ENCODE results near the gene NCKAP5. TPM values are rescaled to one million over a fixed set of nuclear protein-coding genes. Genes with fewer than 3 reads are reported as not detected.

Gene NCKAP5
- total RNA-seq, 4 donors from 2014 or later, result 0.03 to 0.55 (median 0.33) TPM

DNA sequence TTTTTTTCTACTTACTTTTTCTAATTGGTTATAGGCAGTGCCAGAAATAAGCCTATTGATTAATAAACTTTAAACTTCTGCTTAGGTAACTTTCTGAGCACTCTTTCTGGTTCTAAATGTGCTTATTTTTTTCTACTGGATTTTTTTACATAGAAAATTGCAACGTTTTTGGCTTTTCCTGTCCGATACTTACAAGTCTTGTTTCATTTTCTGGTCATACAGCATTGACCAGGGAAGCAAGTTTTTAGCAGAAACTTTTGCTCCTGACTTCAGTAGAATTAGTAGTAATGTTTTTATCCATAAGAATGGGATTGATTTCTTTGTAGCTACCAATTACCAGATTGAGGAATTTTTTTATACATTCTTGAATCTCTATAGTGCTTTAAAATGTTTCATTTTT lies 36.9 kb downstream of the NCKAP5 start:
- TF ChIP-seq CTCF (IDR thresholded peaks at IDR 0.05 in 4 of 5, conservative IDR thresholded peaks at IDR 0.05 in 1 of 5) (no peak), POLR2A (IDR thresholded peaks at IDR 0.05) (no peak)
- H3K27me3 ChIP-seq, result no peaks in the 10 kb centered on the region
- in situ Hi-C loops (cut with MboI; ENCODE audit: low sequenced_read_pairs in 4 of 4) (no loop called here), intact Hi-C loops (cut with DNase I; ENCODE audit: low total_unique reads) (no loop called here)
- DNase-seq, result no peak
- no peak for ATAC-seq
- H3K4me3 ChIP-seq, result no peak overlapping the region
- no peaks in the 10 kb centered on the region for H3K4me1 ChIP-seq
- no peaks in the 10 kb centered on the region for H3K36me3 ChIP-seq
- H3K9me3 ChIP-seq, result no peaks in the 10 kb centered on the region
- no peak overlapping the region for H3K27ac ChIP-seq

GRCh38 chr2:133530645-133531044 lies 37.6 kb downstream of the NCKAP5 start:
- Histone ChIP-seq H3K27me3 (no peaks in the 10 kb centered on the region), H3K27ac (no peak overlapping the region), H3K36me3 (no peaks in the 10 kb centered on the region), H3K4me3 (no peak overlapping the region), H3K9me3 (no peaks in the 10 kb centered on the region), H3K4me1 (no peaks in the 10 kb centered on the region)
- no peak for TF ChIP-seq CTCF (IDR thresholded peaks at IDR 0.05 in 4 of 5, conservative IDR thresholded peaks at IDR 0.05 in 1 of 5)
- TF ChIP-seq POLR2A (IDR thresholded peaks at IDR 0.05), result no peak
- intact Hi-C loops (cut with DNase I; ENCODE audit: low total_unique reads), result no loop called here
- no peak for DNase-seq
- no peak for ATAC-seq
- in situ Hi-C loops (cut with MboI; ENCODE audit: low sequenced_read_pairs in 4 of 4), result no loop called here

GRCh38 chr2:133526530-133527300 lies 41.5 kb downstream of the NCKAP5 start:
- intact Hi-C loops (cut with DNase I; ENCODE audit: low total_unique reads), result no loop called here
- H3K4me3 ChIP-seq, result no peak overlapping the region
- no peaks in the 10 kb centered on the region for H3K9me3 ChIP-seq
- DNase-seq (no peak), ATAC-seq (no peak)
- no peak overlapping the region for H3K27ac ChIP-seq
- TF ChIP-seq CTCF (IDR thresholded peaks at IDR 0.05 in 4 of 5, conservative IDR thresholded peaks at IDR 0.05 in 1 of 5), result no peak
- in situ Hi-C loops (cut with MboI; ENCODE audit: low sequenced_read_pairs in 4 of 4), result no loop called here
- H3K4me1 ChIP-seq, result no peaks in the 10 kb centered on the region
- no peaks in the 10 kb centered on the region for H3K27me3 ChIP-seq
- H3K36me3 ChIP-seq, result no peaks in the 10 kb centered on the region

- H3K4me1 ChIP-seq, result no peaks in the 10 kb centered on the region
- ATAC-seq (no peak), DNase-seq (no peak)
- H3K36me3 ChIP-seq, result no peaks in the 10 kb centered on the region
- H3K4me3 ChIP-seq, result no peak overlapping the region
- in situ Hi-C loops (cut with MboI; ENCODE audit: low sequenced_read_pairs in 4 of 4), result no loop called here
- no peaks in the 10 kb centered on the region for H3K9me3 ChIP-seq
- intact Hi-C loops (cut with DNase I; ENCODE audit: low total_unique reads), result no loop called here
- H3K27ac ChIP-seq, result no peak overlapping the region
- no peaks in the 10 kb centered on the region for H3K27me3 ChIP-seq
- TF ChIP-seq POLR2A (IDR thresholded peaks at IDR 0.05), result no peak
- TF ChIP-seq CTCF (IDR thresholded peaks at IDR 0.05 in 4 of 5, conservative IDR thresholded peaks at IDR 0.05 in 1 of 5), result no peak
These were observed 42.4 kb downstream of the NCKAP5 start for GRCh38 chr2:133525613-133526529.
